GM12872 (cell line): Measurements from ENCODE around the gene ARHGEF4.

Experiments used
- CTCF ChIP-seq: IDR thresholded peaks from 3 replicates; pipeline ENCODE4 v1.5.1; 2011; ENCODE audit warnings: low read depth, mild to moderate bottlenecking, low read length, moderate library complexity; ENCODE audit not compliant: insufficient read depth

ARHGEF4 gene

GRCh38 chr2:130820279-130820861, 16.3 kb upstream of the ARHGEF4 start:
- TF ChIP-seq CTCF = no peak

- TF ChIP-seq CTCF = no peak
These were observed 14.8 kb upstream of the ARHGEF4 start for GRCh38 chr2:130821867-130822266.

- no peak for TF ChIP-seq CTCF
These were observed 13.9 kb upstream of the ARHGEF4 start for GRCh38 chr2:130822766-130823165.

- no peak for TF ChIP-seq CTCF
These were observed 13.4 kb upstream of the ARHGEF4 start for GRCh38 chr2:130823171-130823885.

GRCh38 chr2:130823886-130824491, 12.7 kb upstream of the ARHGEF4 start:
- TF ChIP-seq CTCF = 0 out of 3 replicates have a peak, but pooled peaks have one; percentile 4

GRCh38 chr2:130824492-130825061, 12.1 kb upstream of the ARHGEF4 start:
- no peak for TF ChIP-seq CTCF

GRCh38 chr2:130825231-130825965, 11.3 kb upstream of the ARHGEF4 start:
- no peak for TF ChIP-seq CTCF
